ENCODE results near the gene COLQ. TPM values are rescaled to one million over a fixed set of nuclear protein-coding genes. Genes with fewer than 3 reads are reported as not detected.
"Not testable (repeated sequence)": the region's sequence is repeated elsewhere in the genome, so short reads cannot be mapped to it uniquely, and the experiment has no call there.

The COLQ gene
- total RNA-seq, 1 experiment from 2014 or later, result 1.9 TPM

DNA sequence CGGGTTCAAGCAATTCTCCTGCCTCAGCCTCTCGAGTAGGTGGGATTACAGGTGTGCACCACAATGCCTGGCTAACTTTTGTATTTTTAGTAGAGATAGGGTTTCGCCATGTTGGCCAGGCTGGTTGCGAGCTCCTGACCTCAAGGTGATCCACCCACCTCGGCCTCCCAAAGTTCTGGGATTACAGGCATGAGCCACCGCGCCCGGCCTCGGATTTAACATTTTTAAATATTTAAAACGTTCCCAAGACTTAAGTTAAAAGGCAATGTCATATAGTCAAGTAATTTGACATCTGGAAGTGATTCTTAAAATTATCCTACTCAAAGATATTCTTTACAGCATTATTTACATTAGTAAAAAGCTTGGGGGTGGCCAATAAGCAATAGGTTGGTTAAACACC is 64.6 kb downstream of the COLQ start:
- H3K27me3 ChIP-seq (ENCODE audit: insufficient read depth, low read length); BruUV-seq (replicated peaks); ATAC-seq; intact Hi-C loops (cut with micrococcal nuclease); RAD21 ChIA-PET (ENCODE audit: low non-redundant PET in 1 of 2, low total read pairs in 2 of 2, uncharacterized antibody in 2 of 2, unreplicated experiment in 2 of 2); H3K4me3 ChIP-seq (replicated peaks in 1 of 2; ENCODE audit: low read depth in 1 of 2, low read length in 2 of 2); H3K9me2 ChIP-seq (ENCODE audit: insufficient read depth); POLR2A ChIA-PET; CTCF ChIA-PET; DNase-seq (ENCODE audit: low read depth, low spot score); H3K4me2 ChIP-seq (ENCODE audit: low read length); H3K9ac ChIP-seq (ENCODE audit: low read length); H2AFZ ChIP-seq (ENCODE audit: low read depth, low read length, poor library complexity, severe bottlenecking); H3K9me3 ChIP-seq (ENCODE audit: control insufficient read depth in 1 of 2, insufficient read depth in 1 of 2, low read depth in 1 of 2, low read length in 2 of 2); H3K36me3 ChIP-seq (ENCODE audit: control insufficient read depth in 1 of 2, insufficient read depth in 2 of 2, low read length in 2 of 2); H3K27ac ChIP-seq (ENCODE audit: low read depth, low read length); H3K4me1 ChIP-seq (ENCODE audit: control insufficient read depth in 1 of 2, insufficient read depth in 2 of 2, low read length in 2 of 2); H3K79me2 ChIP-seq (ENCODE audit: insufficient read depth, low read length); H4K20me1 ChIP-seq (ENCODE audit: insufficient read depth): not testable (repeated sequence)

DNA sequence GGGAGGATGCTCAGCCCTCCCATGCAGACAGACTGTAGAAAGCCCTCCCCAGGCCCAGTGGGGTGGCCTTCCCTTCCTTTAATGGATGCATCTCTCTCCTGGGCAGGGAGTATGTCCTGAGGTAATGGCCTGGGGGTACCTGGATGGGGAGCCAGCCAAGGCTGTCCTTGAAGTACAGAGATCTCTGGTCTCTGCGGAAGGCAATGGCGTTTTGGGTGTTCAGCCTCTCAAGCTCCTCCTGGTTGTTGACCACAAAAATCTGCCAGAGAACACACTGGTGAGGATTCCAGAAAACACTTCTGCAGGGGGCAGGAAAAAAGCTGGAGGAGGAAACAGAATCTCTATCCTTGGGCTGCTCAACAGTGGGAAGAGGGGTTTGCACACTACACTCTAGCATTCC is 65.2 kb downstream of the COLQ start:
- CTCF ChIA-PET, result no interaction called here
- no peak for TF ChIP-seq EZH2 (IDR thresholded peaks at IDR 0.05)
- TF ChIP-seq JUND (IDR thresholded peaks at IDR 0.05), result no peak
- no peak for TF ChIP-seq EGR1 (IDR thresholded peaks at IDR 0.05; ENCODE audit: low read depth)
- no peak for TF ChIP-seq CBX3 (IDR thresholded peaks at IDR 0.05; ENCODE audit: low read depth)
- TF ChIP-seq ZNF274 (IDR thresholded peaks at IDR 0.05; ENCODE audit: low read depth, low read length), result no peak
- TF ChIP-seq POLR2A (IDR thresholded peaks at IDR 0.05; ENCODE audit: borderline replicate concordance, extremely low read depth, insufficient read depth, insufficient read length), result no peak
- TF ChIP-seq, protein P1, sequence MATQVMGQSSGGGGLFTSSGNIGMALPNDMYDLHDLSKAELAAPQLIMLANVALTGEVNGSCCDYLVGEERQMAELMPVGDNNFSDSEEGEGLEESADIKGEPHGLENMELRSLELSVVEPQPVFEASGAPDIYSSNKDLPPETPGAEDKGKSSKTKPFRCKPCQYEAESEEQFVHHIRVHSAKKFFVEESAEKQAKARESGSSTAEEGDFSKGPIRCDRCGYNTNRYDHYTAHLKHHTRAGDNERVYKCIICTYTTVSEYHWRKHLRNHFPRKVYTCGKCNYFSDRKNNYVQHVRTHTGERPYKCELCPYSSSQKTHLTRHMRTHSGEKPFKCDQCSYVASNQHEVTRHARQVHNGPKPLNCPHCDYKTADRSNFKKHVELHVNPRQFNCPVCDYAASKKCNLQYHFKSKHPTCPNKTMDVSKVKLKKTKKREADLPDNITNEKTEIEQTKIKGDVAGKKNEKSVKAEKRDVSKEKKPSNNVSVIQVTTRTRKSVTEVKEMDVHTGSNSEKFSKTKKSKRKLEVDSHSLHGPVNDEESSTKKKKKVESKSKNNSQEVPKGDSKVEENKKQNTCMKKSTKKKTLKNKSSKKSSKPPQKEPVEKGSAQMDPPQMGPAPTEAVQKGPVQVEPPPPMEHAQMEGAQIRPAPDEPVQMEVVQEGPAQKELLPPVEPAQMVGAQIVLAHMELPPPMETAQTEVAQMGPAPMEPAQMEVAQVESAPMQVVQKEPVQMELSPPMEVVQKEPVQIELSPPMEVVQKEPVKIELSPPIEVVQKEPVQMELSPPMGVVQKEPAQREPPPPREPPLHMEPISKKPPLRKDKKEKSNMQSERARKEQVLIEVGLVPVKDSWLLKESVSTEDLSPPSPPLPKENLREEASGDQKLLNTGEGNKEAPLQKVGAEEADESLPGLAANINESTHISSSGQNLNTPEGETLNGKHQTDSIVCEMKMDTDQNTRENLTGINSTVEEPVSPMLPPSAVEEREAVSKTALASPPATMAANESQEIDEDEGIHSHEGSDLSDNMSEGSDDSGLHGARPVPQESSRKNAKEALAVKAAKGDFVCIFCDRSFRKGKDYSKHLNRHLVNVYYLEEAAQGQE (IDR thresholded peaks at IDR 0.05; ENCODE audit: low read depth), result no peak
- TF ChIP-seq, protein P2, sequence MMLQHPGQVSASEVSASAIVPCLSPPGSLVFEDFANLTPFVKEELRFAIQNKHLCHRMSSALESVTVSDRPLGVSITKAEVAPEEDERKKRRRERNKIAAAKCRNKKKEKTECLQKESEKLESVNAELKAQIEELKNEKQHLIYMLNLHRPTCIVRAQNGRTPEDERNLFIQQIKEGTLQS (IDR thresholded peaks at IDR 0.05), result no peak
- Histone ChIP-seq H3K36me3 (ENCODE audit: control insufficient read depth in 1 of 2, insufficient read depth in 2 of 2, low read length in 2 of 2) (no peaks in the 10 kb centered on the region), H4K20me1 (ENCODE audit: insufficient read depth) (no peaks in the 10 kb centered on the region), H3K27me3 (ENCODE audit: insufficient read depth, low read length) (no peaks in the 10 kb centered on the region), H2AFZ (ENCODE audit: low read depth, low read length, poor library complexity, severe bottlenecking) (no peak overlapping the region), H3K9me3 (ENCODE audit: control insufficient read depth in 1 of 2, insufficient read depth in 1 of 2, low read depth in 1 of 2, low read length in 2 of 2) (no peaks in the 10 kb centered on the region), H3K27ac (ENCODE audit: low read depth, low read length) (no peak overlapping the region), H3K4me3 (replicated peaks in 1 of 2; ENCODE audit: low read depth in 1 of 2, low read length in 2 of 2) (no peak overlapping the region), H3K79me2 (ENCODE audit: insufficient read depth, low read length) (no peaks in the 10 kb centered on the region), H3K9ac (ENCODE audit: low read length) (no peak overlapping the region), H3K4me2 (ENCODE audit: low read length) (no peak overlapping the region), H3K9me2 (ENCODE audit: insufficient read depth) (0 out of 2 replicates have a peak, but pooled peaks cover 3% of the 10 kb centered on the region), H3K4me1 (ENCODE audit: control insufficient read depth in 1 of 2, insufficient read depth in 2 of 2, low read length in 2 of 2) (peaks cover 0 to 6% of the 10 kb centered on the region in 2 experiments; a peak in 1 of 4 replicates)
- no peak for DNase-seq (ENCODE audit: low read depth, low spot score)
- POLR2A ChIA-PET, result no interaction called here
- RAD21 ChIA-PET (ENCODE audit: low non-redundant PET in 1 of 2, low total read pairs in 2 of 2, uncharacterized antibody in 2 of 2, unreplicated experiment in 2 of 2), result no interaction called here
- no TSS peak for BruUV-seq (replicated peaks)
- intact Hi-C loops (cut with micrococcal nuclease), result no loop called here
- ATAC-seq, result no peak
